Astrocyte (in vitro differentiated cells and primary cell): Measurements from ENCODE around the gene MAP2K7. TPM values are rescaled to one million over a fixed set of nuclear protein-coding genes. Genes with fewer than 3 reads are reported as not detected.
A peak's percentile ranks its signal among the peaks of the same experiment; 100 is the strongest.

Source experiments
- DNase-seq: peaks from one replicate; pipeline ENCODE4 v3.0.0-alpha.2; 2010; ENCODE audit warnings: low read depth
- FAIRE-seq: peaks from 2 replicates; lab custom pipeline; 2011; peaks lifted over from hg19 to GRCh38; lab: Jason Lieb, UNC
- H2AFZ ChIP-seq: 2 replicates; pipeline ENCODE4 v1.6.0; 2012; ENCODE audit warnings: low read depth, low read length, inconsistent platforms
- H3K27ac ChIP-seq: 2 replicates; pipeline ENCODE4 v1.5.1; 2011; ENCODE audit warnings: low read depth, low read length, inconsistent platforms
- H3K27me3 ChIP-seq: 2 replicates; pipeline ENCODE4 v1.6.0; 2011; ENCODE audit warnings: low read length, inconsistent platforms; ENCODE audit not compliant: insufficient read depth
- H3K36me3 ChIP-seq: 2 replicates; pipeline ENCODE4 v1.5.1; 2011; ENCODE audit warnings: low read length, inconsistent platforms; ENCODE audit not compliant: insufficient read depth
- H3K4me1 ChIP-seq: 2 replicates; pipeline ENCODE4 v1.5.1; 2011; ENCODE audit warnings: low read length, inconsistent platforms; ENCODE audit not compliant: insufficient read depth
- H3K4me2 ChIP-seq: 2 replicates; pipeline ENCODE4 v1.6.0; 2012; ENCODE audit warnings: low read length, inconsistent platforms
- H3K4me3 ChIP-seq: 2 replicates; pipeline ENCODE4 v1.5.1; 2011; ENCODE audit warnings: low read depth, mild to moderate bottlenecking, low read length, inconsistent platforms; ENCODE audit not compliant: insufficient read depth
- H3K79me2 ChIP-seq: 2 replicates; pipeline ENCODE4 v1.6.0; 2012; ENCODE audit warnings: mild to moderate bottlenecking, low read length, inconsistent platforms; ENCODE audit not compliant: insufficient read depth
- H3K9ac ChIP-seq: 2 replicates; pipeline ENCODE4 v1.6.0; 2012; ENCODE audit warnings: mild to moderate bottlenecking, low read length, inconsistent platforms
- H3K9me3 ChIP-seq: 2 replicates; pipeline ENCODE4 v1.5.1; 2012; ENCODE audit warnings: low read depth, mild to moderate bottlenecking, low read length, inconsistent platforms; ENCODE audit not compliant: insufficient read depth
- H4K20me1 ChIP-seq: 2 replicates; pipeline ENCODE4 v1.6.0; 2012; ENCODE audit warnings: low read length, inconsistent platforms; ENCODE audit not compliant: insufficient read depth
- H3K27ac Mint-ChIP-seq: one replicate; pipeline ENCODE4 v1.8.0; 2021; ENCODE audit warnings: mild to moderate bottlenecking, mixed read lengths; ENCODE audit not compliant: unreplicated experiment
- H3K27me3 Mint-ChIP-seq: one replicate; pipeline ENCODE4 v1.8.0; 2021; ENCODE audit warnings: low read depth, mixed read lengths; ENCODE audit not compliant: unreplicated experiment
- H3K36me3 Mint-ChIP-seq: one replicate; pipeline ENCODE4 v1.8.0; 2021; ENCODE audit warnings: low read depth, mixed read lengths; ENCODE audit not compliant: unreplicated experiment
- H3K4me1 Mint-ChIP-seq: one replicate; pipeline ENCODE4 v1.8.0; 2021; ENCODE audit warnings: low read depth, mixed read lengths; ENCODE audit not compliant: unreplicated experiment
- H3K4me3 Mint-ChIP-seq: one replicate; pipeline ENCODE4 v1.8.0; 2021; ENCODE audit warnings: mild to moderate bottlenecking, moderate library complexity, mixed read lengths; ENCODE audit not compliant: unreplicated experiment
- H3K9me3 Mint-ChIP-seq: one replicate; pipeline ENCODE4 v1.8.0; 2021; ENCODE audit warnings: mild to moderate bottlenecking, mixed read lengths; ENCODE audit not compliant: unreplicated experiment
- CTCF ChIP-seq: IDR thresholded peaks from 2 replicates; pipeline ENCODE4 v1.5.1; 2011; ENCODE audit warnings: low read depth, mild to moderate bottlenecking, inconsistent platforms, low read length, moderate library complexity; ENCODE audit not compliant: insufficient read depth
- EZH2 ChIP-seq: IDR thresholded peaks from 2 replicates; pipeline ENCODE4 v1.6.1; 2012; ENCODE audit warnings: mild to moderate bottlenecking, low read length, inconsistent platforms; ENCODE audit not compliant: insufficient read depth
- total RNA-seq: library from RNA; stranded (reverse); gene quantifications from 2 replicates; pipeline ENCODE4 v1.2.1, GENCODE V29; 2021

Gene MAP2K7
- total RNA-seq, 1 donor from 2014 or later, result 22.9 TPM

- H3K4me3 ChIP-seq, result no peak overlapping the region
- no peak overlapping the region for H3K9ac ChIP-seq
- peaks cover 4% of the 10 kb centered on the region for H3K27me3 ChIP-seq
- H3K4me1 ChIP-seq, result peaks cover 24% of the 10 kb centered on the region
- peaks cover 3% of the 10 kb centered on the region for H3K36me3 ChIP-seq
- no peak overlapping the region for H3K4me2 ChIP-seq
- H4K20me1 ChIP-seq, result peaks cover 17% of the 10 kb centered on the region
- H3K36me3 Mint-ChIP-seq, result peaks cover 2% of the 10 kb centered on the region
- H3K9me3 Mint-ChIP-seq, result no peaks in the 10 kb centered on the region
- H3K4me3 Mint-ChIP-seq, result no peak overlapping the region
- no peaks in the 10 kb centered on the region for H3K9me3 ChIP-seq
- H2AFZ ChIP-seq, result no peak overlapping the region
- peak overlapping the region; percentile 77 for H3K27ac Mint-ChIP-seq
- no peaks in the 10 kb centered on the region for H3K27me3 Mint-ChIP-seq
- peaks cover 6% of the 10 kb centered on the region for H3K79me2 ChIP-seq
- TF ChIP-seq CTCF (no peak), EZH2 (no peak)
- FAIRE-seq (no peak), DNase-seq (no peak)
- H3K4me1 Mint-ChIP-seq, result peaks cover 8% of the 10 kb centered on the region
- H3K27ac ChIP-seq, result no peak overlapping the region
These were observed 19.1 kb downstream of the MAP2K7 start for GRCh38 chr19:7922836-7923195.

GRCh38 chr19:7923295-7924191 lies 19.9 kb downstream of the MAP2K7 start:
- H3K27me3 ChIP-seq, result peaks cover 1% of the 10 kb centered on the region
- peaks cover 3% of the 10 kb centered on the region for H3K36me3 ChIP-seq
- no peaks in the 10 kb centered on the region for H3K9me3 ChIP-seq
- TF ChIP-seq CTCF (no peak), EZH2 (no peak)
- DNase-seq (no peak), FAIRE-seq (no peak)
- H4K20me1 ChIP-seq, result peaks cover 17% of the 10 kb centered on the region
- Mint-ChIP-seq H3K9me3 (no peaks in the 10 kb centered on the region), H3K4me3 (peak overlapping the region; percentile 50), H3K36me3 (peaks cover 6% of the 10 kb centered on the region), H3K27me3 (no peaks in the 10 kb centered on the region), H3K27ac (peak overlapping the region; percentile 77), H3K4me1 (peaks cover 13% of the 10 kb centered on the region)
- no peak overlapping the region for H2AFZ ChIP-seq
- peaks cover 32% of the 10 kb centered on the region for H3K4me1 ChIP-seq
- no peak overlapping the region for H3K27ac ChIP-seq
- H3K4me3 ChIP-seq, result no peak overlapping the region
- peaks cover 6% of the 10 kb centered on the region for H3K79me2 ChIP-seq
- H3K4me2 ChIP-seq, result no peak overlapping the region
- H3K9ac ChIP-seq, result no peak overlapping the region

GRCh38 chr19:7924241-7924640 lies 20.6 kb downstream of the MAP2K7 start:
- H4K20me1 ChIP-seq, result peaks cover 21% of the 10 kb centered on the region
- FAIRE-seq (no peak), DNase-seq (no peak)
- no peak for TF ChIP-seq EZH2
- no peak for TF ChIP-seq CTCF
- H3K36me3 ChIP-seq, result peaks cover 3% of the 10 kb centered on the region
- no peak overlapping the region for H3K4me3 ChIP-seq
- H2AFZ ChIP-seq, result no peak overlapping the region
- H3K9me3 Mint-ChIP-seq, result no peaks in the 10 kb centered on the region
- no peaks in the 10 kb centered on the region for H3K27me3 Mint-ChIP-seq
- no peak overlapping the region for H3K4me3 Mint-ChIP-seq
- peaks cover 39% of the 10 kb centered on the region for H3K4me1 ChIP-seq
- H3K27me3 ChIP-seq, result no peaks in the 10 kb centered on the region
- peaks cover 7% of the 10 kb centered on the region for H3K36me3 Mint-ChIP-seq
- H3K9ac ChIP-seq, result no peak overlapping the region
- peaks cover 6% of the 10 kb centered on the region for H3K79me2 ChIP-seq
- H3K27ac Mint-ChIP-seq, result no peak overlapping the region
- no peak overlapping the region for H3K27ac ChIP-seq
- H3K9me3 ChIP-seq, result no peaks in the 10 kb centered on the region
- peak overlapping the region; percentile 79 for H3K4me2 ChIP-seq
- peaks cover 19% of the 10 kb centered on the region for H3K4me1 Mint-ChIP-seq
